H1 (cell line): Measurements from ENCODE around the gene GSDME. TPM values are rescaled to one million over a fixed set of nuclear protein-coding genes. Genes with fewer than 3 reads are reported as not detected.

Source experiments
- CTCF ChIA-PET: fragments of 300-600 bp; sonication (Branson Sonifier 250); formaldehyde crosslinking; loops from one replicate; lab custom pipeline; 2021; ENCODE audit not compliant: partially characterized antibody; lab: Charles Lee
- POLR2A ChIA-PET: fragments of 300-600 bp; sonication (Branson Sonifier 250); formaldehyde crosslinking; loops from one replicate; lab custom pipeline; 2021; ENCODE audit warnings: inconsistent platforms; ENCODE audit not compliant: partially characterized antibody; lab: Charles Lee
- DNase-seq, 2 experiments: peaks; one replicate each; pipeline versions ENCODE4 v3.0.0 to v3.0.0-alpha.2; 2010 to 2022; ENCODE audit warnings: low spot score in 2 of 2, low read depth in 1 of 2, mixed read lengths in 1 of 2
- FAIRE-seq: peaks from 2 replicates; lab custom pipeline; 2011; peaks lifted over from hg19 to GRCh38; lab: Jason Lieb, UNC
- H2AFZ ChIP-seq: 2 replicates; pipeline ENCODE4 v1.8.1; 2012; ENCODE audit warnings: low read length, inconsistent platforms
- H2AK5ac ChIP-seq: 2 replicates; pipeline ENCODE4 v1.6.1; 2013; ENCODE audit warnings: low read depth, low read length
- H2BK120ac ChIP-seq: replicated peaks from 2 replicates; pipeline ENCODE3; 2013; ENCODE audit warnings: low read depth, low read length, inconsistent platforms
- H2BK12ac ChIP-seq: 2 replicates; pipeline ENCODE4 v1.6.1; 2013; ENCODE audit warnings: low read depth, low read length
- H2BK15ac ChIP-seq: 2 replicates; pipeline ENCODE4 v1.6.1; 2013; ENCODE audit warnings: low read length
- H2BK20ac ChIP-seq: 2 replicates; pipeline ENCODE4 v1.6.1; 2013; ENCODE audit warnings: low read length
- H2BK5ac ChIP-seq: 2 replicates; pipeline ENCODE4 v1.6.1; 2013; ENCODE audit warnings: low read depth, low read length
- H3K14ac ChIP-seq: 2 replicates; pipeline ENCODE4 v1.6.1; 2013; ENCODE audit warnings: inconsistent platforms; ENCODE audit not compliant: insufficient read length
- H3K18ac ChIP-seq: 2 replicates; pipeline ENCODE4 v1.6.1; 2013; ENCODE audit warnings: low read length; ENCODE audit errors: extremely low read depth
- H3K23ac ChIP-seq: 2 replicates; pipeline ENCODE4 v1.6.1; 2013; ENCODE audit warnings: inconsistent platforms; ENCODE audit not compliant: insufficient read length
- H3K23me2 ChIP-seq: 2 replicates; pipeline ENCODE4 v1.6.1; 2013; ENCODE audit warnings: low read depth, low read length
- H3K27ac ChIP-seq: 2 replicates; pipeline ENCODE4 v1.6.1; 2011; ENCODE audit warnings: low read depth, low read length, inconsistent platforms
- H3K27me3 ChIP-seq, 4 experiments: replicated peaks in 1 of 4; 1 replicate in 1 of 4; 2 replicates in 3 of 4; pipeline versions ENCODE4 v1.6.1 to v1.8.1; 2011 to 2013; ENCODE audit warnings: low read length in 3 of 4, mild to moderate bottlenecking in 3 of 4, inconsistent platforms in 2 of 4, mixed read lengths in 2 of 4, moderate library complexity in 1 of 4; ENCODE audit not compliant: control insufficient read depth in 3 of 4, insufficient read depth in 3 of 4; ENCODE audit errors: extremely low read depth in 1 of 4
- H3K36me3 ChIP-seq, 4 experiments: 2 replicates each; pipeline versions ENCODE4 v1.6.1 to v1.8.1; 2011 to 2013; ENCODE audit warnings: mild to moderate bottlenecking in 4 of 4, low read length in 3 of 4, moderate library complexity in 2 of 4, control low read depth in 1 of 4, inconsistent platforms in 1 of 4; ENCODE audit not compliant: insufficient read depth in 4 of 4, control insufficient read depth in 2 of 4
- H3K4ac ChIP-seq: replicated peaks from 2 replicates; pipeline ENCODE3; 2013; ENCODE audit warnings: low read length, low read depth, mixed read lengths, inconsistent platforms; ENCODE audit not compliant: insufficient read length
- H3K4me1 ChIP-seq, 4 experiments: replicated peaks in 1 of 4; 1 replicate in 1 of 4; 2 replicates in 3 of 4; pipeline versions ENCODE4 v1.6.1 to v1.8.1; 2011 to 2013; ENCODE audit warnings: low read length in 3 of 4, inconsistent platforms in 2 of 4, mixed read lengths in 1 of 4; ENCODE audit not compliant: insufficient read depth in 4 of 4, control insufficient read depth in 3 of 4
- H3K4me2 ChIP-seq, 2 experiments: 2 replicates each; pipeline versions ENCODE4 v1.6.1 to v1.8.1; 2011 to 2013; ENCODE audit warnings: low read depth in 2 of 2, low read length in 2 of 2, control low read depth in 1 of 2, inconsistent platforms in 1 of 2, mild to moderate bottlenecking in 1 of 2; ENCODE audit not compliant: insufficient read depth in 1 of 2
- H3K4me3 ChIP-seq, 4 experiments: fragments of 200-600, 300-600 bp in 1 of 4; sonication (generic), shearing (Covaris generic), sonication (Bioruptor Twin) in 1 of 4; 2 replicates each; pipeline versions ENCODE4 v1.5.1 to v1.8.1; 2011 to 2016; ENCODE audit warnings: low read length in 4 of 4, low read depth in 3 of 4, control low read depth in 2 of 4, inconsistent platforms in 2 of 4, mild to moderate bottlenecking in 2 of 4, mixed read lengths in 1 of 4, moderate library complexity in 1 of 4; ENCODE audit not compliant: insufficient read depth in 2 of 4; ENCODE audit errors: extremely low read depth in 1 of 4
- H3K56ac ChIP-seq: replicated peaks from 2 replicates; pipeline ENCODE3; 2013; ENCODE audit warnings: low read depth, mild to moderate bottlenecking, mixed read lengths, low read length, inconsistent platforms; ENCODE audit not compliant: insufficient read length
- H3K79me1 ChIP-seq: 2 replicates; pipeline ENCODE4 v1.6.1; 2013; ENCODE audit warnings: low read depth, low read length, control low read depth
- H3K79me2 ChIP-seq, 2 experiments: 2 replicates each; pipeline versions ENCODE4 v1.6.1 to v1.8.1; 2012 to 2013; ENCODE audit warnings: low read length in 2 of 2, mild to moderate bottlenecking in 2 of 2, inconsistent platforms in 1 of 2; ENCODE audit not compliant: insufficient read depth in 2 of 2, control insufficient read depth in 1 of 2
- H3K9ac ChIP-seq, 4 experiments: replicated peaks in 1 of 4; 1 replicate in 1 of 4; 2 replicates in 3 of 4; pipeline versions ENCODE4 v1.6.1 to v1.8.1; 2011 to 2013; ENCODE audit warnings: low read depth in 3 of 4, low read length in 3 of 4, control low read depth in 2 of 4, mild to moderate bottlenecking in 2 of 4, moderate library complexity in 2 of 4, inconsistent platforms in 1 of 4; ENCODE audit errors: extremely low read depth in 1 of 4
- H3K9me3 ChIP-seq, 2 experiments: 2 replicates each; pipeline versions ENCODE4 v1.6.1 to v1.8.1; 2012 to 2013; ENCODE audit warnings: mild to moderate bottlenecking in 2 of 2, moderate library complexity in 2 of 2, control low read depth in 1 of 2, inconsistent platforms in 1 of 2, low read depth in 1 of 2, low read length in 1 of 2, mixed read lengths in 1 of 2; ENCODE audit not compliant: insufficient read depth in 2 of 2
- H4K20me1 ChIP-seq, 2 experiments: replicated peaks in 1 of 2; 2 replicates each; pipeline versions ENCODE3 to v1.8.1; 2011 to 2013; ENCODE audit warnings: inconsistent platforms in 2 of 2, low read length in 2 of 2, mild to moderate bottlenecking in 1 of 2; ENCODE audit not compliant: insufficient read depth in 2 of 2, control insufficient read depth in 1 of 2
- H4K5ac ChIP-seq: 2 replicates; pipeline ENCODE4 v1.6.1; 2013; ENCODE audit warnings: low read length, low read depth, mixed read lengths, inconsistent platforms; ENCODE audit not compliant: insufficient read length
- H4K8ac ChIP-seq: 2 replicates; pipeline ENCODE4 v1.8.0; 2013; ENCODE audit warnings: mild to moderate bottlenecking, moderate library complexity, low read length, inconsistent platforms; ENCODE audit not compliant: insufficient read depth; ENCODE audit errors: extremely low read depth
- H4K91ac ChIP-seq: replicated peaks from 2 replicates; pipeline ENCODE3; 2013; ENCODE audit warnings: low read length, mixed read lengths, inconsistent platforms; ENCODE audit not compliant: insufficient read length
- BACH1 ChIP-seq: IDR thresholded peaks from 2 replicates; pipeline ENCODE4 v1.6.1; 2012; ENCODE audit warnings: low read length, improper control_type of control experiment
- CHD1 ChIP-seq: IDR thresholded peaks from 2 replicates; pipeline ENCODE4 v1.6.1; 2012; ENCODE audit warnings: low read depth, low read length, improper control_type of control experiment
- EZH2 ChIP-seq: fragments of 200-600 bp; sonication (generic); IDR thresholded peaks from 2 replicates; pipeline ENCODE4 v1.7.1; 2012; ENCODE audit warnings: low read depth, mild to moderate bottlenecking, moderate library complexity, low read length, inconsistent platforms; ENCODE audit not compliant: severe bottlenecking
- JUN ChIP-seq: IDR thresholded peaks from 2 replicates; pipeline ENCODE4 v1.6.1; 2011; ENCODE audit warnings: low read depth, mild to moderate bottlenecking, improper control_type of control experiment, low read length
- NANOG ChIP-seq: IDR thresholded peaks from 2 replicates; pipeline ENCODE4 v1.6.1; 2011; ENCODE audit warnings: low read length, low read depth, mild to moderate bottlenecking, inconsistent platforms; ENCODE audit not compliant: insufficient read depth, poor library complexity, severe bottlenecking
- POU5F1 ChIP-seq: IDR thresholded peaks from 2 replicates; pipeline ENCODE4 v1.6.1; 2011; ENCODE audit warnings: low read depth, mild to moderate bottlenecking, low read length, moderate library complexity
- RNF2 ChIP-seq: fragments of 200-900, 300-1000 bp; sonication (generic); IDR thresholded peaks from 2 replicates; pipeline ENCODE4 v1.7.1; 2016; ENCODE audit warnings: borderline replicate concordance, low read depth, mild to moderate bottlenecking, antibody characterized with exemption, low read length; ENCODE audit not compliant: poor library complexity, severe bottlenecking; ENCODE audit errors: missing control alignments
- SAP30 ChIP-seq: fragments of 300-600 bp; sonication (generic); IDR thresholded peaks from 2 replicates; pipeline ENCODE4 v1.7.1; 2012; ENCODE audit warnings: low read length, moderate library complexity, mild to moderate bottlenecking, inconsistent platforms; ENCODE audit not compliant: insufficient read depth, insufficient replicate concordance
- TBP ChIP-seq: IDR thresholded peaks from 2 replicates; pipeline ENCODE4 v1.6.1; 2011; ENCODE audit warnings: low read depth, low read length, improper control_type of control experiment
- WGBS, 2 experiments: shearing (Covaris generic) in 1 of 2; methylation state at CpG; one replicate each; pipeline versions ENCODE4 v1.1.6 to v1.1.7; 2013 to 2015; ENCODE audit warnings: low lambda C conversion rate in 2 of 2, mixed read lengths in 2 of 2, inconsistent platforms in 1 of 2, low coverage in 1 of 2, missing lambda C conversion rate in 1 of 2; ENCODE audit not compliant: insufficient replicate concordance in 2 of 2, insufficient coverage in 1 of 2, insufficient read length in 1 of 2; ENCODE audit errors: extremely low coverage in 1 of 2, missing lambda C conversion rate in 1 of 2; 5-methylcytosine and 5-hydroxymethylcytosine counted together
- polyA plus RNA-seq, 7 experiments: library from polyadenylated mRNA; depleted of rRNA in 3 of 7; stranded (reverse) in 5 of 7; unstranded in 2 of 7; fragments of >200 nt in 5 of 7; fragments of 200-250 nt in 2 of 7; gene quantifications; 1 replicate in 5 of 7; 2 replicates in 1 of 7; 4 replicates in 1 of 7; pipeline versions ENCODE4 v1.2.1 to v1.2.3, GENCODE V29; 2011 to 2013; ENCODE audit warnings: missing spikeins in 2 of 7, mixed read lengths in 2 of 7
- total RNA-seq: library from RNA; stranded (reverse); fragmentation: NEBNext Ultra II Directional; extraction: Animal tissue kit (Norgen Biotek cat#: 25700); gene quantifications from 2 replicates; pipeline ENCODE4 v1.2.1, GENCODE V29; 2021
- TF ChIP-seq, protein P1 (sequence below): IDR thresholded peaks from 2 replicates; pipeline ENCODE4 v1.6.1; 2011; ENCODE audit warnings: low read length, improper control_type of control experiment

GSDME gene
- total and polyA plus RNA-seq, 2 of the 8 experiments (the other 6 are each of a cell fraction or from before 2014, with no cell fraction given) = 5.4 to 7.6 TPM

DNA sequence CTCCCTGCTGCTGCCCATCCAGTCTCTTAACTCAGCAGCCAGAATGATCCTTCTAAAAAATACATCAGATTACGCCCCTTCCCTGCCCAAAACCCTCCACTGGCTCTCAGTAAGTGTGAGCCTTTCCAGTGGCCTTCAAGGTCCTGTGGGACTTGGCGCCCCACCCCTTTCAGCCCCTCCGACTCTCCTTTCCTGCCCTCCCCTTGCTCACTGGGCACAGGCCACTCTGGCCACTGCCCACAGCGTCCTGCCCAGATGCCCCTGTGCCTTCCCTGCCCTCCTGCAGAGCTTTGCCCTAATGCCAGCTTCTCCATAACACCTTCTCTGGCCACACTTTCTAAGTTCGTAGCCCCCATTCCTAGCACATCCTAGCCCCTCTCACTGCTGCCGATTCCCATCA lies 13.8 kb downstream of the GSDME start:
- no peaks in the 10 kb centered on the region for H3K79me1 ChIP-seq
- CTCF ChIA-PET = interaction anchor here (2.8 kb wide), 1 partner anchor 21 kb away, joined by 17 read pairs; no protein-coding TSS in a partner anchor
- H2BK12ac ChIP-seq = no peak overlapping the region
- no peaks in the 10 kb centered on the region for H3K36me3 ChIP-seq
- H3K23ac ChIP-seq = no peak overlapping the region
- no peak overlapping the region for H3K4ac ChIP-seq
- POLR2A ChIA-PET = interaction anchor here (2.3 kb wide), 1 partner anchor 8 kb away, joined by 7 read pairs; no protein-coding TSS in a partner anchor
- no peaks in the 10 kb centered on the region for H3K27me3 ChIP-seq
- H3K4me2 ChIP-seq = no peak overlapping the region
- H3K4me3 ChIP-seq = no peak overlapping the region
- FAIRE-seq = no peak
- no peak overlapping the region for H4K5ac ChIP-seq
- no peak overlapping the region for H3K56ac ChIP-seq
- no peak overlapping the region for H2BK5ac ChIP-seq
- WGBS, 2 experiments = 95% methylated on average over 6 of the region's 6 CpGs; no CpG with 5 or more reads in 1 of the 2 experiments
- H3K79me2 ChIP-seq = no peaks in the 10 kb centered on the region
- H2BK20ac ChIP-seq = no peak overlapping the region
- no peak overlapping the region for H3K9ac ChIP-seq
- no peak overlapping the region for H2BK120ac ChIP-seq
- peaks cover 0 to 2% of the 10 kb centered on the region in 2 experiments; a peak in 1 of 4 replicates for H3K9me3 ChIP-seq
- TF ChIP-seq TBP (no peak), POU5F1 (no peak), BACH1 (no peak), NANOG (no peak), SAP30 (no peak), CHD1 (no peak), JUN (no peak), EZH2 (no peak), RNF2 (no peak)
- TF ChIP-seq, protein P1, sequence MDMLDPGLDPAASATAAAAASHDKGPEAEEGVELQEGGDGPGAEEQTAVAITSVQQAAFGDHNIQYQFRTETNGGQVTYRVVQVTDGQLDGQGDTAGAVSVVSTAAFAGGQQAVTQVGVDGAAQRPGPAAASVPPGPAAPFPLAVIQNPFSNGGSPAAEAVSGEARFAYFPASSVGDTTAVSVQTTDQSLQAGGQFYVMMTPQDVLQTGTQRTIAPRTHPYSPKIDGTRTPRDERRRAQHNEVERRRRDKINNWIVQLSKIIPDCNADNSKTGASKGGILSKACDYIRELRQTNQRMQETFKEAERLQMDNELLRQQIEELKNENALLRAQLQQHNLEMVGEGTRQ = no peak
- TF ChIP-seq, all 59 proteins: peak for 0
- Histone ChIP-seq H3K4me1 (no peaks in the 10 kb centered on the region), H2AFZ (no peak overlapping the region), H2AK5ac (no peak overlapping the region), H3K23me2 (no peaks in the 10 kb centered on the region), H4K20me1 (no peaks in the 10 kb centered on the region), H4K91ac (no peak overlapping the region), H3K27ac (no peak overlapping the region), H3K14ac (no peak overlapping the region), H3K18ac (no peak overlapping the region), H2BK15ac (peak overlapping the region; percentile 14; the same call in 1 of the 2 replicates), H4K8ac (no peak overlapping the region)
- no peak for DNase-seq
